Breast epithelium (tissue), 4 donors: ENCODE results near the gene FBN2. TPM values are rescaled to one million over a fixed set of nuclear protein-coding genes. Genes with fewer than 3 reads are reported as not detected.

Source experiments
- DNase-seq, 2 donors: peaks; one replicate each; pipeline ENCODE4 v3.0.0-alpha.2; 2019; ENCODE audit warnings: low spot score in 2 of 2
- H3K27ac ChIP-seq, 2 donors: fragments of 200-600 bp; sonication (generic) in 1 of 2; one replicate each; pipeline ENCODE4 v1.5.1; 2016 to 2019; ENCODE audit warnings: mild to moderate bottlenecking in 1 of 2
- H3K27me3 ChIP-seq, 2 donors: fragments of 200-600 bp; sonication (generic) in 1 of 2; one replicate each; pipeline versions ENCODE4 v1.5.1 to v1.6.0; 2017 to 2019; ENCODE audit warnings: control low read depth in 1 of 2, mild to moderate bottlenecking in 1 of 2
- H3K36me3 ChIP-seq: fragments of 200-600 bp; one replicate; pipeline ENCODE4 v1.5.1; 2019
- H3K4me1 ChIP-seq, 2 donors: fragments of 200-600 bp; sonication (generic); one replicate each; pipeline ENCODE4 v1.5.1; 2016 to 2019; ENCODE audit warnings: control low read depth in 1 of 2
- H3K4me3 ChIP-seq, 3 donors: fragments of 200-600 bp; sonication (generic); 1 replicate in 2 of 3; 2 replicates in 1 of 3; pipeline ENCODE4 v1.5.1; 2016 to 2019; ENCODE audit warnings: mild to moderate bottlenecking in 3 of 3, moderate library complexity in 2 of 3
- H3K9me3 ChIP-seq, 2 donors: fragments of 200-600 bp; sonication (generic) in 1 of 2; one replicate each; pipeline ENCODE4 v1.5.1; 2016 to 2019; ENCODE audit warnings: control low read depth in 1 of 2
- CTCF ChIP-seq, 3 donors: fragments of 450-650 bp; IDR thresholded peaks; one replicate each; pipeline ENCODE4 v1.5.1; 2016 to 2017; ENCODE audit warnings: antibody characterized with exemption in 3 of 3, mild to moderate bottlenecking in 3 of 3, moderate library complexity in 3 of 3
- POLR2A ChIP-seq: fragments of 450-650 bp; IDR thresholded peaks from one replicate; pipeline ENCODE4 v1.6.1; 2016; ENCODE audit warnings: antibody characterized with exemption, mild to moderate bottlenecking, moderate library complexity
- POLR2AphosphoS5 ChIP-seq, 3 donors: sonication (generic); formaldehyde crosslinking; IDR thresholded peaks; one replicate each; pipeline ENCODE4 v1.6.1; 2017; ENCODE audit warnings: antibody characterized with exemption in 3 of 3
- intact Hi-C: fragments of 100-400 bp; cut with DNase I; formaldehyde crosslinking; loops from one replicate; pipeline ENCODE4 v1.15.1; 2023; ENCODE audit warnings: low total_unique reads
- total RNA-seq, 3 donors: library from RNA; depleted of rRNA; stranded (reverse); fragments of >200 nt; gene quantifications; one replicate each; pipeline ENCODE4 v1.1.0, GENCODE V29; 2016

FBN2 gene
- total RNA-seq, 3 donors from 2014 or later: 0.88 to 7.5 (median 1.8) TPM

DNA sequence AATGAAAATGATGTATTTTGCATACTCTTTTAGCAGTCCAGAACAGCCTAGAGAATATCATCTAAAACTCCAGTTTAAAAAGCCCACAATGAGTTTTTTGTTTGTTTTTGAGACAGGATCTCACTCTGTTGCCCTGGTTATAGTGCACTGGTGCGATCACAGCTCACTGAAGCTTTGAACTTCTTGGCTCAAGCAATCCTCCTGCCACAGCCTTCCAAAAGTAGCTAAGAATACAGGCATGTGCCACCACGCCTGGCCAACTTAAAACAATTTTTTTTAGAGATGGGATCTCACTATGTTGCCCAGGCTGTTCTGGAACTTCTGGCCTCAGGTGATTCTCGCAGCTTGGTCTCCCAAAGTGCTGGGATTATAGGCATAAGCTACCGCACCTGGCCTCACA is 175.7 kb downstream of the FBN2 start:
- Histone ChIP-seq H3K9me3 (no peaks in the 10 kb centered on the region), H3K27ac (no peak overlapping the region), H3K36me3 (no peaks in the 10 kb centered on the region), H3K4me1 (no peaks in the 10 kb centered on the region), H3K27me3 (no peaks in the 10 kb centered on the region), H3K4me3 (no peak overlapping the region)
- DNase-seq: no peak
- intact Hi-C loops: no loop called here
- TF ChIP-seq POLR2A (no peak), CTCF (IDR thresholded peaks at IDR 0.05) (no peak), POLR2AphosphoS5 (IDR thresholded peaks at IDR 0.05) (no peak)

DNA sequence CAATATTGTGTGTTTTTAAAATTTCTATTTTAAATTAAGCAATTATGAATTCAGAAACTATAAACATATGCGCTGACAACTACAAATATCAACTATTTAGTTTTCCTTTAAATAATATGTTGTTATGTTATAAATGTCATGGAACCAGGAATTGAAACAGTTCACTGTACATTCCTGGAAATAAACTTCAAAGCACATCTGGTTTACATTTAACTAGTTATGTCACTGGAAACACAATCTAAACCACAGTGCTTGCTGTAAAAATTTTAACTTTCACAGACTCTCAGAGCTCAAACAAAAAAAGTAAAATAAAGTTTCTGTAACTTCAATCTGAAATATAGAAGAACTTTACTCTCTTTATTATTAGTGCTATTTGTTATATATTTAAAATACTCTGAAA is 179.2 kb downstream of the FBN2 start:
- Histone ChIP-seq H3K27me3 (no peaks in the 10 kb centered on the region), H3K4me1 (no peaks in the 10 kb centered on the region), H3K36me3 (no peaks in the 10 kb centered on the region), H3K9me3 (no peaks in the 10 kb centered on the region), H3K4me3 (no peak overlapping the region), H3K27ac (no peak overlapping the region)
- intact Hi-C loops: no loop called here
- TF ChIP-seq CTCF (IDR thresholded peaks at IDR 0.05) (no peak), POLR2A (no peak), POLR2AphosphoS5 (IDR thresholded peaks at IDR 0.05) (no peak)
- no peak for DNase-seq

- H3K9me3 ChIP-seq: no peaks in the 10 kb centered on the region
- no peak overlapping the region for H3K4me3 ChIP-seq
- H3K4me1 ChIP-seq: no peaks in the 10 kb centered on the region
- TF ChIP-seq POLR2A: no peak
- no peak for TF ChIP-seq CTCF (IDR thresholded peaks at IDR 0.05)
- no peak for TF ChIP-seq POLR2AphosphoS5 (IDR thresholded peaks at IDR 0.05)
- intact Hi-C loops: no loop called here
- no peak overlapping the region for H3K27ac ChIP-seq
- no peaks in the 10 kb centered on the region for H3K27me3 ChIP-seq
- no peaks in the 10 kb centered on the region for H3K36me3 ChIP-seq
- no peak for DNase-seq
Measured at GRCh38 chr5:128357226-128357625, 180.8 kb downstream of the FBN2 start.

GRCh38 chr5:128355961-128356360 is 182.1 kb downstream of the FBN2 start:
- H3K4me1 ChIP-seq: no peaks in the 10 kb centered on the region
- H3K36me3 ChIP-seq: no peaks in the 10 kb centered on the region
- no peak for DNase-seq
- no peak overlapping the region for H3K4me3 ChIP-seq
- H3K9me3 ChIP-seq: no peaks in the 10 kb centered on the region
- intact Hi-C loops: no loop called here
- no peak overlapping the region for H3K27ac ChIP-seq
- no peaks in the 10 kb centered on the region for H3K27me3 ChIP-seq
- TF ChIP-seq POLR2AphosphoS5 (IDR thresholded peaks at IDR 0.05): no peak
- no peak for TF ChIP-seq CTCF (IDR thresholded peaks at IDR 0.05)
- no peak for TF ChIP-seq POLR2A

DNA sequence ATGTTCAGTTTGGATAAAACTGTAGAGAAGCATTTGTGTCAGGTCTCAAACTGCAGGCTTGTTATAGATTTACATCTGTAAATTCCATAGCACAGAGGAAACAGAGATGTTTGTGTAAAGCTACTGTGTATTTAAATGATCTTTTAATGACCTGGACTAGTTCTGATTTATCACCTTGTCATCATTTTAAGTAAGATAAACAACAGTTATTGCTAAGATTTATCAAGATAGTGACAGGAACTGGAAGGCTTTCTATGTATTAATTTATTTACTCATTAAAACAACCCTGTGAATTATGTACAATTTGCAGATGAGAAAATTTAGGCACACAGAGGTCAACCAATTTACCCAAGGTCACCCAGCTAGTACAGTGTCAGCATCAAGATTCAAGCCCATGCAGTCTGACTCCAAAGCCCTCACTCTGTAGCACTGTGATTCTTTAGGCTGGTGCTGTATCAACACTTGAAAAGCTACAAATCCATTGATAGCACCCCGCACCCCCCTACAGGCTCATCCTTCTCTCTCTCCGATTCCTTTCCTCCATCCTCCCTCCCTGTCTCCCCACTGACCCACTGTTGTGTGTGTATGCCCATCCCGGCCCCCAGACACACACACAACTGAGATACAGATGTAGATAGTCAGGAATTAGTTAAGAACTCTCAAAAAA is 184.5 kb downstream of the FBN2 start:
- TF ChIP-seq POLR2A: no peak
- no peak for TF ChIP-seq CTCF (IDR thresholded peaks at IDR 0.05)
- no peak for TF ChIP-seq POLR2AphosphoS5 (IDR thresholded peaks at IDR 0.05)

More for the DNA sequence above, 184.5 kb downstream of the FBN2 start:
- Histone ChIP-seq H3K4me1 (no peaks in the 10 kb centered on the region), H3K27me3 (no peaks in the 10 kb centered on the region), H3K9me3 (no peaks in the 10 kb centered on the region), H3K36me3 (no peaks in the 10 kb centered on the region), H3K27ac (no peak overlapping the region), H3K4me3 (no peak overlapping the region)
- intact Hi-C loops: no loop called here
- no peak for DNase-seq
